ENCODE results near the gene DDX39A. TPM values are rescaled to one million over a fixed set of nuclear protein-coding genes. Genes with fewer than 3 reads are reported as not detected.

DDX39A gene
- total and polyA plus RNA-seq, 2 of the 8 experiments (the other 6 are each of a cell fraction or from before 2014, with no cell fraction given): 139 TPM

DNA sequence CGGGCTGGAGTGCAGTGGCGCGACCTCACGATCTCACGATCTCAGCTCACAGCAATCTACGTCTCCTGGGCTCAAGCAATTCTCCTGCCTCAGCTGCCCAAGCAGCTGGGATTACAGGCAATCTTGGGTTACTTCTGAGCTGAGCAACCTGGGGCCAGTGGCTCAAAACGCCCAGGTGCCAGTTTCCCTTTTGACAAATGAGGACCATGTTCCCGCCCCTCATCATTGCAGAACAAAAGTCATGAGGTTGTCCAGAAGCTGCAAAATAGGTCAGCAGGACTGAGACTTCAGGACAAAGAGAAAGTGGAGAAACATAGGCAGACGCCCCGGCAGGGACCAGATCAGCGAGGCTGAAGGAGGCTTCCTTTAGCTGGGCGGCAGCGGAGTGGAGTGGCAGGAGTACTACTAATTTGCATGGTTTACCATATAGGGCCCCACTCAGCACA lies 41.2 kb downstream of the DDX39A start:
- H3K23me2 ChIP-seq (ENCODE audit: low read depth, low read length): no peaks in the 10 kb centered on the region; the same call in 1 of the 2 replicates
- peak overlapping the region; percentile 81; the same call in 1 of the 2 replicates for H2BK15ac ChIP-seq (ENCODE audit: low read length)
- TF ChIP-seq KDM5A (IDR thresholded peaks at IDR 0.05; ENCODE audit: low read length): no peak
- no peak for TF ChIP-seq SAP30 (IDR thresholded peaks at IDR 0.05; ENCODE audit: insufficient read depth, insufficient replicate concordance, low read length)
- TF ChIP-seq SUZ12 (IDR thresholded peaks at IDR 0.05; ENCODE audit: low read length): no peak
- H2BK20ac ChIP-seq (ENCODE audit: low read length): no peak overlapping the region
- H2AFZ ChIP-seq (ENCODE audit: low read length): peak overlapping the region; percentile 79; the same call in 1 of the 2 replicates
- DNase-seq (ENCODE audit: low read depth in 1 of 2, low spot score in 2 of 2): no peak
- H2BK120ac ChIP-seq (replicated peaks; ENCODE audit: low read depth, low read length): no peak overlapping the region
- H4K5ac ChIP-seq (ENCODE audit: insufficient read length, low read depth, low read length): no peak overlapping the region
- no peaks in the 10 kb centered on the region for H4K20me1 ChIP-seq (replicated peaks in 1 of 2; ENCODE audit: control insufficient read depth in 1 of 2, insufficient read depth in 2 of 2, low read length in 2 of 2)
- H3K36me3 ChIP-seq (ENCODE audit: control insufficient read depth in 2 of 4, insufficient read depth in 4 of 4, low read length in 3 of 4): no peaks in the 10 kb centered on the region
- no peak overlapping the region; a peak in 2 of 4 replicates for H3K4me2 ChIP-seq (ENCODE audit: insufficient read depth in 1 of 2, low read depth in 2 of 2, low read length in 2 of 2)
- H3K4me3 ChIP-seq (ENCODE audit: extremely low read depth in 1 of 4, insufficient read depth in 2 of 4, low read depth in 3 of 4, low read length in 4 of 4): no peak overlapping the region
- no peak overlapping the region for H3K27ac ChIP-seq (ENCODE audit: low read depth, low read length)
- peak overlapping the region; percentile 30 for H4K91ac ChIP-seq (replicated peaks; ENCODE audit: insufficient read length, low read length)
- H3K27me3 ChIP-seq (replicated peaks in 1 of 4; ENCODE audit: control insufficient read depth in 3 of 4, extremely low read depth in 1 of 4, insufficient read depth in 3 of 4, low read length in 3 of 4): no peaks in the 10 kb centered on the region
- no peak overlapping the region for H2AK5ac ChIP-seq (ENCODE audit: low read depth, low read length)
- peaks cover 0 to 19% (median 9%) of the 10 kb centered on the region in 4 experiments; a peak in 4 of 7 replicates for H3K4me1 ChIP-seq (replicated peaks in 1 of 4; ENCODE audit: control insufficient read depth in 3 of 4, insufficient read depth in 4 of 4, low read length in 3 of 4)
- H3K9me3 ChIP-seq (ENCODE audit: insufficient read depth in 2 of 2, low read depth in 1 of 2, low read length in 1 of 2): no peaks in the 10 kb centered on the region
- H2BK12ac ChIP-seq (ENCODE audit: low read depth, low read length): 0 out of 2 replicates have a peak overlapping the region, but pooled peaks have one; percentile 9
- H3K4ac ChIP-seq (replicated peaks; ENCODE audit: insufficient read length, low read depth, low read length): no peak overlapping the region
- CTCF ChIA-PET (ENCODE audit: partially characterized antibody): interaction anchor here (1.1 to 1.7 kb wide), 3 partner anchors 28 to 59 kb away, joined by 3 to 8 read pairs (median 5); no protein-coding TSS in a partner anchor
- 76% methylated on average over 9 of the region's 13 CpGs; no CpG with 5 or more reads in 1 of the 2 experiments for WGBS, 2 experiments (ENCODE audit: extremely low coverage in 1 of 2, insufficient coverage in 1 of 2, insufficient read length in 1 of 2, insufficient replicate concordance in 2 of 2, low coverage in 1 of 2, low lambda C conversion rate in 2 of 2, missing lambda C conversion rate in 1 of 2)
- no peak overlapping the region for H3K56ac ChIP-seq (replicated peaks; ENCODE audit: insufficient read length, low read depth, low read length)
- H3K23ac ChIP-seq (ENCODE audit: insufficient read length): no peak overlapping the region
- POLR2A ChIA-PET (ENCODE audit: partially characterized antibody): interaction anchor here (1.3 to 2.1 kb wide), 3 partner anchors 15 to 241 kb away, joined by 3 to 7 read pairs (median 4); partner anchors contain the start of gene ASF1B
- H3K9ac ChIP-seq (replicated peaks in 1 of 4; ENCODE audit: extremely low read depth in 1 of 4, low read depth in 3 of 4, low read length in 3 of 4): no peak overlapping the region
- no peak overlapping the region for H3K18ac ChIP-seq (ENCODE audit: extremely low read depth, low read length)
- H3K79me2 ChIP-seq (ENCODE audit: control insufficient read depth in 1 of 2, insufficient read depth in 2 of 2, low read length in 2 of 2): no peaks in the 10 kb centered on the region
- no peak overlapping the region; the same call in 1 of the 2 replicates for H4K8ac ChIP-seq (ENCODE audit: extremely low read depth, insufficient read depth, low read length)
- no peak overlapping the region for H2BK5ac ChIP-seq (ENCODE audit: low read depth, low read length)
- no peak overlapping the region for H3K14ac ChIP-seq (ENCODE audit: insufficient read length)
- no peak for FAIRE-seq
- H3K79me1 ChIP-seq (ENCODE audit: low read depth, low read length): no peaks in the 10 kb centered on the region

All from H1 (cell line).